ENCODE measurements around the gene POLR3F.
"Not testable (repeated sequence)": the region's sequence is repeated elsewhere in the genome, so short reads cannot be mapped to it uniquely, and the experiment has no call there.

POLR3F gene

GRCh38 chr20:18507218-18508191, 40.3 kb downstream of the POLR3F start, which contains the start of gene SEC23B:
Gene SEC23B, plus strand, starts transcription at chr20:18507940. Its CDS starts 2,896 bp downstream, at chr20:18510836.
- peak; percentile 99 for DNase-seq

DNA sequence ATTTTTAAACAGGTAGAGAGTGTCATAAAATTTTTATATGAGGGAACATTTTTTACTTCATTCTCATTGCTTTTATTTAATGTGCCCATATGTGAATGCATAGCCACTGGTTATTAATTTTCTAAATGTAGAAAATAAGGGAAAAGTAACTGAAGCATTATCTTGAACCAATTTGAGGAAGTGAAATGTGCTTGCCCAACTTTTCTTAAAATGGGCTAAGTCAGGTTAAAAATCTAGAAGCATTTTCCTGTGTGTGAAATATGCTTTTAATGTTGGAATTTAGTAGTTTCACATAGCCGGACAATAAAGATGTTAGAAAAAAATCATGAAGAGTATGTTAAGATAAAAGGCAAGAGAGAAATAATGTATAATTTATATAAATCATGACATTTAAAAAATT, 44.4 kb downstream of the POLR3F start:
- DNase-seq, result no peak

GRCh38 chr20:18513208-18513607, 46.0 kb downstream of the POLR3F start:
- DNase-seq, result no peak

- no peak for DNase-seq
Observed at GRCh38 chr20:18514127-18514526, 46.9 kb downstream of the POLR3F start.

DNA sequence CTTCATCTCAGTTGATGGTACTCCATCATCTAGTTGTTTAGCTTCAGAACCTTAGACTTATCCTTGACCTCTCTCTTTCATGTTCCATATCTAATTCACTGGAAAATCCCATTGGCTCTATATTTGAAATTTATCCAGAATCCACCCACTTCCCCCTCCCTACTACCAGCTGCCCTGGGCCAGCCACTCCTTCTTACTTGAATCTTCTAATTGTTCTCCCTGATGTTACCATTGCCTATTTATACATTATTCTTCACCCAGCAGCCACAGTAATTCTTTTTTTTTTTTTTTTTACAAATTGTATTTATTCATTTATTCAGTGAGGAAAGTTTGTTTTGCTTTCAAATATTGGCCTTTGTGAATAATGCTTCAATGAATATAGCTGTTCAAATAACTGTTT, 48.8 kb downstream of the POLR3F start:
- DNase-seq, result no peak

DNA sequence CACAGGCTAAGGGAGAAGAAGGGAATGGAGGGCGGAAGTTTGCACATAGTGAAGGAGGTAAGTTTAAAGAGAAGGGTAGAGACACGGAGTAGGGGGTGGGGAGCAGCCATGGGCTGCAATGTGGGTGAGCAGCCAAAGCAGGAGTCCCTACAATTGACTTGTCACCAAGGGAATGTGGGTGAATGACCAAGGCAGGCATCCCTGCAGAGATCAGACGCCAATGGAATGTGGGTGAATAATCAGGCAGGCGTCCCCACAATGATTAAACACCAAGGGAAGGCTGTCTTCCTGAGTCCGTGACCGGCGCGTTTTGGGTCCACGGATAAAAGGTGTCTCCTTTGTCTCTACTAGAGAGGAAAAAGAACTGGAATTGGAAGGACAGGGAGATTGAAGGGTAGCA, 54.9 kb downstream of the POLR3F start:
- not testable (repeated sequence) for DNase-seq

GRCh38 chr20:18523066-18523465, 55.9 kb downstream of the POLR3F start:
- DNase-seq, result no peak

GRCh38 chr20:18524646-18525045, 57.5 kb downstream of the POLR3F start:
- DNase-seq, result no peak

DNA sequence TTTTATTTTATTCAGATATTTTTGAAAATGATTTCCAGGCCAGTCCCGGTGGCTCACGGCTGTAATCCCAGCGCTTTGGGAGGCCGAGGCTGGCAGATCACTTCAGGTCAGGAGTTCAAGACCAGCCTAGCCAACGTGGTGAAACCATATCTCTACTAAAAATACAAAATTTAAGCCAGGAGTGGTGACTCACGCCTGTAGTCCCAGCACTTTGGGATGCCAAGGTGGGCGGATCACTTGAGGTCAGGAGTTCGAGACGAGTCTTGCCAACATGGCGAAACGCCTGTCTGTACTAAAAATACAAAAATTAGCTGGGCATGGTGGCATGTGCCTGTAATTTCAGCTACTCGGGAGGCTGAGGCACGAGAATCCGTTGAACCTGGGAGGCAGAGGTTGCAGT, 59.6 kb downstream of the POLR3F start:
- not testable (repeated sequence) for DNase-seq

GRCh38 chr20:18527339-18527738, 60.1 kb downstream of the POLR3F start:
- no peak for DNase-seq

- DNase-seq, result no peak
Observed at GRCh38 chr20:18527836-18528235, 60.6 kb downstream of the POLR3F start.

DNA sequence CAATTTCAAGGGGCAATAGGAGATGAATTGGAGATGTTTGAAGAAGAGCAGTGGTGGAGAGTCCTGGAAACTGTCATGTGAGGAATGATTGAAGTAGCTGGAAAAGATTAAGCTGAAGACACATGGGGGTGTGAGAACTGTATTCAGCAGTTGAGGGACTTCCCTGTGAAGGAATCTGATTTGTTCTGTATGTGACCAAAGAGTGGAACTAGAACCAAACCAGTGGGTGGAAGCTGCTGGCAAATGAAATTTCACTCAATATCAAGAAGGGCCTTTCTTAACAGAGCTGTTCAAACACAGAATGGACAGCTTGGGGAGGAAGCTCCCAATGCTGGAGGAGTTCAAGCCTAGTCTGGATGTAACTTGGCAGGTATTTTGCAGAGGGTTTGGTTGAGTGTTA, 61.9 kb downstream of the POLR3F start:
- DNase-seq, result no peak

DNA sequence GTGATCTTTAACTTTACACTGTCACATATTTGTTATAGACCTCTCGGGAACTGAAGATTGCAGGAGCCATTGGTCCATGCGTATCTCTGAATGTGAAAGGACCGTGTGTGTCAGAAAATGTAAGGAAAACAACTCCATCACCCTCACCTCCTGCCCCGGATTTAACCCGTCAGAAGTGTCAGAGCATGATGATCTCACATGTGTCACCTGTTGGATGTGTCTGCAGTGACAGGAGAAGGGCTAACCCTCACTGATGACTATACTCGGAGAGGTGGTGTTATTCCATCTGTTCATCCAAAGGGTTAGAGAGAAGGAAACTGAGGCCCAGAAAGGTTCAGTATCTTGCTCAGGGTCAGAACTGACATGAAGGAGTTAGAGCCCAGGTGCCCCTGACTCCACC, 65.4 kb downstream of the POLR3F start:
- DNase-seq, result no peak

- no peak for DNase-seq
Observed at GRCh38 chr20:18533491-18533890, 66.3 kb downstream of the POLR3F start.

DNA sequence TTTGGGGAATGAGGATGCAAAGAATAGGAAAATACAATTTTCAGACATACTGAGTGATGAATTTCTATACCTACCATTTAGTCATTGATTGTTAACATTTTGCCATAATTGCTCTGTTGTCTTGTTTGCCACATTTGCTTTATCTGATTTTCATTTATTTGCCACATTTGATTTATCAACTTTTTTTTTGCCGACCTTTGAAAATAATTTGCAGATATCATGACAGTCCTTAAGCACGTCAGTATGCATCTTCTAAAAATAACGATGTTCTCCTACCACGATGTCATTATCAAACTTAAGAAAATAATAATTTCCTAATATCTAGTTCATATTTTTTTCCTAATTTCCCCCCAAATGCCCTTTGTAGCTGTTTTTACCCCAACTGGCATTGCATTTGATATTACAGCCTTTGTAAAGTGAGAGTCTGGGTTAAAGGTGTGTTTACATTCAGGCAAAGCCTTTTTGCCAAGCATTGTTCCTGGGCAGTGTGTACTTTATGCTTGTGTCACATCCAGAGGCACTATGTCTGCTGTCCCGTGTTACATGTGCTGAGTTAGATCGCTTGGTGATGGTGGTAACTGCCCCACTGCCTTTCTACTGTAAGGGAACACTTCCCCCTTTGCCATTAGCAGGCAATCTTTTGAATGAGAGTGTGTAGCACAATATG, 66.9 kb downstream of the POLR3F start:
- no peak for DNase-seq
